ENCODE results near the gene INAFM2. TPM values are rescaled to one million over a fixed set of nuclear protein-coding genes. Genes with fewer than 3 reads are reported as not detected.

The INAFM2 gene
- total RNA-seq, 2 experiments from 2014 or later, result 3.3 to 4.4 TPM

GRCh38 chr15:40340740-40341400 is 17.4 kb downstream of the INAFM2 start, which contains the start of gene CCDC9B:
CCDC9B (minus strand) TSS chr15:40340939; CDS start chr15:40340819, 120 bp downstream.
- DNase-seq (ENCODE audit: low spot score), result no peak
- Histone ChIP-seq H3K36me3 (ENCODE audit: insufficient read depth, low read length) (no peaks in the 10 kb centered on the region), H4K20me1 (ENCODE audit: insufficient read depth, low read length) (no peaks in the 10 kb centered on the region), H3K9me3 (ENCODE audit: low read length) (no peaks in the 10 kb centered on the region), H2AFZ (ENCODE audit: low read length) (no peak within 1 kb of the TSS), H3K9me2 (ENCODE audit: insufficient read depth, low read length) (no peaks in the 10 kb centered on the region), H3K4me1 (ENCODE audit: insufficient read depth, low read length, poor library complexity, severe bottlenecking) (peaks cover 9% of the 10 kb centered on the region), H3K4me3 (ENCODE audit: low read depth, low read length, poor library complexity, severe bottlenecking) (no peak within 1 kb of the TSS), H3K4me2 (ENCODE audit: low read length) (no peak within 1 kb of the TSS), H3K79me2 (ENCODE audit: insufficient read depth, low read depth, low read length) (no peaks in the 10 kb centered on the region), H3K27ac (ENCODE audit: low read depth, low read length, poor library complexity, severe bottlenecking) (no peak within 1 kb of the TSS)
- intact Hi-C loops (cut with micrococcal nuclease; ENCODE audit: unreplicated experiment), result no loop called here
- CTCF ChIA-PET (ENCODE audit: unreplicated experiment), result no interaction called here
- no peak for TF ChIP-seq EZH2phosphoT487 (IDR thresholded peaks at IDR 0.05; ENCODE audit: borderline replicate concordance, low read depth, low read length)
- TF ChIP-seq, protein P1, sequence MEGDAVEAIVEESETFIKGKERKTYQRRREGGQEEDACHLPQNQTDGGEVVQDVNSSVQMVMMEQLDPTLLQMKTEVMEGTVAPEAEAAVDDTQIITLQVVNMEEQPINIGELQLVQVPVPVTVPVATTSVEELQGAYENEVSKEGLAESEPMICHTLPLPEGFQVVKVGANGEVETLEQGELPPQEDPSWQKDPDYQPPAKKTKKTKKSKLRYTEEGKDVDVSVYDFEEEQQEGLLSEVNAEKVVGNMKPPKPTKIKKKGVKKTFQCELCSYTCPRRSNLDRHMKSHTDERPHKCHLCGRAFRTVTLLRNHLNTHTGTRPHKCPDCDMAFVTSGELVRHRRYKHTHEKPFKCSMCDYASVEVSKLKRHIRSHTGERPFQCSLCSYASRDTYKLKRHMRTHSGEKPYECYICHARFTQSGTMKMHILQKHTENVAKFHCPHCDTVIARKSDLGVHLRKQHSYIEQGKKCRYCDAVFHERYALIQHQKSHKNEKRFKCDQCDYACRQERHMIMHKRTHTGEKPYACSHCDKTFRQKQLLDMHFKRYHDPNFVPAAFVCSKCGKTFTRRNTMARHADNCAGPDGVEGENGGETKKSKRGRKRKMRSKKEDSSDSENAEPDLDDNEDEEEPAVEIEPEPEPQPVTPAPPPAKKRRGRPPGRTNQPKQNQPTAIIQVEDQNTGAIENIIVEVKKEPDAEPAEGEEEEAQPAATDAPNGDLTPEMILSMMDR (conservative IDR thresholded peaks at IDR 0.05; ENCODE audit: low read length), result no peak
- no TSS peak for BruUV-seq (replicated peaks)
- POLR2A ChIA-PET, result no interaction called here

- POLR2A ChIA-PET, result no interaction called here
- Histone ChIP-seq H3K4me3 (ENCODE audit: low read depth, low read length, poor library complexity, severe bottlenecking) (no peak overlapping the region), H3K36me3 (ENCODE audit: insufficient read depth, low read length) (no peaks in the 10 kb centered on the region), H3K79me2 (ENCODE audit: insufficient read depth, low read depth, low read length) (no peaks in the 10 kb centered on the region), H3K4me1 (ENCODE audit: insufficient read depth, low read length, poor library complexity, severe bottlenecking) (peaks cover 7% of the 10 kb centered on the region), H3K4me2 (ENCODE audit: low read length) (no peak overlapping the region), H3K9me3 (ENCODE audit: low read length) (no peaks in the 10 kb centered on the region), H2AFZ (ENCODE audit: low read length) (no peak overlapping the region), H3K9me2 (ENCODE audit: insufficient read depth, low read length) (no peaks in the 10 kb centered on the region), H3K27ac (ENCODE audit: low read depth, low read length, poor library complexity, severe bottlenecking) (no peak overlapping the region), H4K20me1 (ENCODE audit: insufficient read depth, low read length) (no peaks in the 10 kb centered on the region)
- intact Hi-C loops (cut with micrococcal nuclease; ENCODE audit: unreplicated experiment), result no loop called here
- no TSS peak for BruUV-seq (replicated peaks)
- TF ChIP-seq, protein P1 (conservative IDR thresholded peaks at IDR 0.05; ENCODE audit: low read length), result no peak
- no peak for TF ChIP-seq EZH2phosphoT487 (IDR thresholded peaks at IDR 0.05; ENCODE audit: borderline replicate concordance, low read depth, low read length)
- DNase-seq (ENCODE audit: low spot score), result no peak
- CTCF ChIA-PET (ENCODE audit: unreplicated experiment), result no interaction called here
These were observed 19.2 kb downstream of the INAFM2 start for GRCh38 chr15:40342416-40343320.

Data from OCI-LY7 (cell line).